HepG2 (cell line): Measurements from ENCODE around the gene IRS1. TPM values are rescaled to one million over a fixed set of nuclear protein-coding genes. Genes with fewer than 3 reads are reported as not detected.

Experiments used
- ATAC-seq: fragments of 200-7000 bp; cut with Tn5 transposase; 3 replicates; pipeline ENCODE4 v1.9.1; 2020; ENCODE audit warnings: mild to moderate bottlenecking, moderate library complexity
- BruUV-seq: library from RNA; stranded (reverse); fragments of 400-500 nt; replicated peaks from 2 replicates; lab custom pipeline; 2021; lab: Mats Ljungman, UMichigan
- CTCF ChIA-PET: fragments of 300-600 bp; formaldehyde crosslinking; extraction: SDS; loops from one replicate; lab custom pipeline; 2021; ENCODE audit warnings: low total read pairs, inconsistent platforms, low intra/inter-chr PET ratio; lab: Yijun Ruan, JAX
- POLR2A ChIA-PET: fragments of 350-600 bp; sonication (Branson Sonifier 250); formaldehyde crosslinking; loops from one replicate; lab custom pipeline; 2020; ENCODE audit warnings: antibody characterized with exemption, inconsistent platforms; lab: Yijun Ruan, JAX
- DNase-seq: peaks from one replicate; pipeline ENCODE4 v3.0.0-alpha.2; 2015; ENCODE audit warnings: low spot score
- FAIRE-seq: peaks from 3 replicates; lab custom pipeline; 2011; peaks lifted over from hg19 to GRCh38; lab: Jason Lieb, UNC
- H2AFZ ChIP-seq: one replicate; pipeline ENCODE4 v1.6.1; 2011; ENCODE audit warnings: low read length, inconsistent platforms
- H3K27ac ChIP-seq: fragments of 300-600 bp; 3 replicates; pipeline ENCODE4 v1.8.0; 2011; ENCODE audit warnings: mixed run types, mild to moderate bottlenecking, mixed read lengths, low read length, inconsistent platforms; ENCODE audit not compliant: insufficient read depth; ENCODE audit errors: extremely low read length
- H3K27me3 ChIP-seq, 2 experiments: fragments of 200-600 bp in 1 of 2; 2 replicates in 1 of 2; 3 replicates in 1 of 2; pipeline versions ENCODE4 v1.6.0 to v1.8.0; 2011; ENCODE audit warnings: low read length in 2 of 2, mild to moderate bottlenecking in 2 of 2, moderate library complexity in 2 of 2, inconsistent platforms in 1 of 2; ENCODE audit not compliant: insufficient read depth in 2 of 2, control insufficient read depth in 1 of 2
- H3K36me3 ChIP-seq, 2 experiments: fragments of 200-600 bp in 1 of 2; replicated peaks in 1 of 2; 2 replicates in 1 of 2; 3 replicates in 1 of 2; pipeline versions ENCODE4 v1.5.1 to v1.8.0; 2011; ENCODE audit warnings: low read length in 2 of 2, inconsistent platforms in 1 of 2; ENCODE audit not compliant: insufficient read depth in 2 of 2, control insufficient read depth in 1 of 2
- H3K4me1 ChIP-seq: 2 replicates; pipeline ENCODE4 v1.5.1; 2012; ENCODE audit warnings: low read length, inconsistent platforms; ENCODE audit not compliant: insufficient read depth
- H3K4me2 ChIP-seq: 2 replicates; pipeline ENCODE4 v1.6.0; 2011; ENCODE audit warnings: low read depth, low read length, inconsistent platforms
- H3K4me3 ChIP-seq, 3 experiments: fragments of 200-600 bp in 1 of 3; sonication (generic), shearing (Covaris generic) in 1 of 3; replicated peaks in 1 of 3; 2 replicates each; pipeline ENCODE4 v1.5.1; 2011 to 2016; ENCODE audit warnings: low read length in 3 of 3, inconsistent platforms in 2 of 3, low read depth in 2 of 3, mild to moderate bottlenecking in 2 of 3, control low read depth in 1 of 3, mixed read lengths in 1 of 3; ENCODE audit not compliant: insufficient read depth in 1 of 3
- H3K79me2 ChIP-seq: one replicate; pipeline ENCODE4 v1.6.1; 2011; ENCODE audit warnings: low read length, inconsistent platforms; ENCODE audit not compliant: insufficient read depth
- H3K9ac ChIP-seq: 2 replicates; pipeline ENCODE4 v1.6.0; 2011; ENCODE audit warnings: mild to moderate bottlenecking, low read depth, low read length, inconsistent platforms; ENCODE audit not compliant: insufficient read depth
- H3K9me3 ChIP-seq: 2 replicates; pipeline ENCODE4 v1.5.1; 2012; ENCODE audit warnings: mild to moderate bottlenecking, low read length
- H4K20me1 ChIP-seq: 2 replicates; pipeline ENCODE4 v1.6.0; 2011; ENCODE audit warnings: inconsistent platforms, mild to moderate bottlenecking, low read length, moderate library complexity; ENCODE audit not compliant: insufficient read depth
- FLYWCH1 ChIP-seq: sonication (generic); formaldehyde crosslinking; IDR thresholded peaks from 2 replicates; pipeline ENCODE4 v1.8.1; 2023; ENCODE audit warnings: mild to moderate bottlenecking, missing genetic modification reagents
- KMT2A ChIP-seq: sonication (generic); formaldehyde crosslinking; IDR thresholded peaks from 2 replicates; pipeline ENCODE4 v1.4.0; 2020; ENCODE audit warnings: missing genetic modification reagents
- NFE2L1 ChIP-seq: sonication (generic); formaldehyde crosslinking; IDR thresholded peaks from 2 replicates; pipeline ENCODE4 v1.4.0; 2020; ENCODE audit warnings: missing genetic modification reagents, mild to moderate bottlenecking, borderline replicate concordance
- ZBTB1 ChIP-seq: sonication (generic); formaldehyde crosslinking; IDR thresholded peaks from 2 replicates; pipeline ENCODE4 v1.4.0; 2020; ENCODE audit warnings: missing genetic modification reagents, borderline replicate concordance
- ZNF138 ChIP-seq: sonication (generic); formaldehyde crosslinking; IDR thresholded peaks from 2 replicates; pipeline ENCODE4 v1.5.0; 2020; ENCODE audit warnings: mild to moderate bottlenecking, low read depth, missing genetic modification reagents
- ZNF552 ChIP-seq: sonication (generic); formaldehyde crosslinking; IDR thresholded peaks from 2 replicates; pipeline ENCODE4 v1.9.0; 2022; ENCODE audit warnings: missing genetic modification reagents, mild to moderate bottlenecking, borderline replicate concordance
- WGBS: methylation state at CpG from one replicate; pipeline ENCODE4 v1.1.6; 2017; ENCODE audit warnings: low lambda C conversion rate; 5-methylcytosine and 5-hydroxymethylcytosine counted together
- in situ Hi-C: cut with HindIII; loops from 2 replicates; pipeline ENCODE4 v1.10.0; 2017; ENCODE audit warnings: low pct_unique_long_range_greater_than_20kb; ENCODE audit not compliant: extremely low pct_ligation_motif_present
- intact Hi-C: fragments of 100-400 bp; cut with micrococcal nuclease; formaldehyde crosslinking; loops from one replicate; pipeline ENCODE4 v1.10.0; 2022; ENCODE audit not compliant: unreplicated experiment
- polyA plus RNA-seq, 8 experiments: library from polyadenylated mRNA; depleted of rRNA in 3 of 8; stranded (reverse) in 7 of 8; unstranded in 1 of 8; fragments of >200 nt; fragmentation: Illumina TruSeq in 4 of 8; extraction: Trizol in 4 of 8; gene quantifications; 2 replicates each; pipeline versions ENCODE4 v1.2.1 to v1.2.3, GENCODE V29; 2011 to 2016; ENCODE audit warnings: low read depth in 4 of 8, missing spikeins in 1 of 8, mixed read lengths in 1 of 8; ENCODE audit not compliant: insufficient read depth in 1 of 8
- total RNA-seq, 5 experiments: library from RNA; depleted of rRNA; stranded (reverse); fragments of >200 nt; fragmentation: Illumina TruSeq; extraction: Trizol; gene quantifications; 2 replicates each; pipeline ENCODE4 v1.2.3, GENCODE V29; 2016; ENCODE audit warnings: low read depth in 1 of 5
- TF ChIP-seq, protein P1 (sequence below): sonication (generic); formaldehyde crosslinking; IDR thresholded peaks from 2 replicates; pipeline ENCODE4 v1.5.1; 2020; ENCODE audit warnings: mild to moderate bottlenecking, moderate library complexity, missing genetic modification reagents
- TF ChIP-seq, protein P2 (sequence below): sonication (generic); formaldehyde crosslinking; IDR thresholded peaks from 2 replicates; pipeline ENCODE4 v1.4.0; 2020; ENCODE audit warnings: mild to moderate bottlenecking, missing genetic modification reagents
- TF ChIP-seq, protein P3 (sequence below): sonication (generic); formaldehyde crosslinking; IDR thresholded peaks from 2 replicates; pipeline ENCODE4 v1.4.0; 2020; ENCODE audit warnings: mild to moderate bottlenecking, missing genetic modification reagents
- TF ChIP-seq, protein P4 (sequence below): sonication (generic); formaldehyde crosslinking; IDR thresholded peaks from 2 replicates; pipeline ENCODE4 v1.4.0; 2020; ENCODE audit warnings: missing genetic modification reagents
- TF ChIP-seq, protein P5 (sequence below): sonication (generic); formaldehyde crosslinking; IDR thresholded peaks from 2 replicates; pipeline ENCODE4 v1.4.0; 2020; ENCODE audit warnings: low read depth, missing genetic modification reagents
- TF ChIP-seq, protein P6 (sequence below): sonication (generic); formaldehyde crosslinking; IDR thresholded peaks from 2 replicates; pipeline ENCODE4 v1.8.0; 2022; ENCODE audit warnings: mild to moderate bottlenecking, missing genetic modification reagents

The IRS1 gene
- total and polyA plus RNA-seq, 2 of the 13 experiments (the other 11 are each of a cell fraction or from before 2014, with no cell fraction given): 8.7 to 9.0 TPM

DNA sequence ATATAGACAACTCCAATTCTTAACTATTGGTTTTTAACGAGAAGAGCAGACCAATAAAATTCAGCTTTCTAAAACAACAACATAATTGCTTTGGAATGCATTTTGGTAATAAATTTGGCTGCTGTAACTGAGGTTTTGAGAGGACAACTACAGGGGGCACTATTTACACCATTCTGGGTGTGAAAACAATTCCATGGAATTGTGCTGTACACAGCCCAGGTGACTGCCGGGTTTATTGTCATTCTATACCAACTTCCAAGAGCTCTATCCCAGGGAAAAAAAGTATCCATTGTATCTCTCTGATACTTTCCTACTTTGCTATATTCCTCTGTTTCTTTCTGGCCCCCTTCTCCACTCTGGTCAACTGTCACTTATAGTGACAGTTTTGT lies 38.4 kb downstream of the IRS1 start:
- no peak overlapping the region for H2AFZ ChIP-seq
- ChIA-PET CTCF (no interaction called here), POLR2A (interaction anchor here (0.8 to 2.5 kb wide), 11 partner anchors 9 to 177 kb away, joined by 3 to 18 read pairs (median 5); partner anchors contain the start of gene IRS1)
- peaks cover 13% of the 10 kb centered on the region for H3K79me2 ChIP-seq
- DNase-seq: no peak
- in situ Hi-C loops (no loop called here), intact Hi-C loops (loop anchor here (2.0 kb wide), 1 partner anchor 40 kb away; no protein-coding TSS in a partner anchor)
- H3K4me2 ChIP-seq: peak overlapping the region; percentile 56
- H3K36me3 ChIP-seq: peaks cover 2 to 8% of the 10 kb centered on the region in 2 experiments; a peak in 4 of 5 replicates
- WGBS: 60% methylated on average over 2 of the region's 2 CpGs
- no peaks in the 10 kb centered on the region for H3K9me3 ChIP-seq
- H3K9ac ChIP-seq: no peak overlapping the region
- ATAC-seq: peak; percentile 51
- BruUV-seq: no TSS peak
- H3K4me3 ChIP-seq: no peak overlapping the region
- H3K27ac ChIP-seq: peak overlapping the region; percentile 52
- H4K20me1 ChIP-seq: no peaks in the 10 kb centered on the region
- H3K27me3 ChIP-seq: no peaks in the 10 kb centered on the region
- FAIRE-seq: no peak
- H3K4me1 ChIP-seq: peaks cover 39% of the 10 kb centered on the region
- no peak for TF ChIP-seq ZNF138 (CRISPR knock-in tag)
- TF ChIP-seq, protein P1, sequence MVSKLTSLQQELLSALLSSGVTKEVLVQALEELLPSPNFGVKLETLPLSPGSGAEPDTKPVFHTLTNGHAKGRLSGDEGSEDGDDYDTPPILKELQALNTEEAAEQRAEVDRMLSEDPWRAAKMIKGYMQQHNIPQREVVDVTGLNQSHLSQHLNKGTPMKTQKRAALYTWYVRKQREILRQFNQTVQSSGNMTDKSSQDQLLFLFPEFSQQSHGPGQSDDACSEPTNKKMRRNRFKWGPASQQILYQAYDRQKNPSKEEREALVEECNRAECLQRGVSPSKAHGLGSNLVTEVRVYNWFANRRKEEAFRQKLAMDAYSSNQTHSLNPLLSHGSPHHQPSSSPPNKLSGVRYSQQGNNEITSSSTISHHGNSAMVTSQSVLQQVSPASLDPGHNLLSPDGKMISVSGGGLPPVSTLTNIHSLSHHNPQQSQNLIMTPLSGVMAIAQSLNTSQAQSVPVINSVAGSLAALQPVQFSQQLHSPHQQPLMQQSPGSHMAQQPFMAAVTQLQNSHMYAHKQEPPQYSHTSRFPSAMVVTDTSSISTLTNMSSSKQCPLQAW (CRISPR knock-in tag): no peak
- peak; percentile 5; the same call in 1 of the 2 replicates for TF ChIP-seq KMT2A (CRISPR knock-in tag)
- TF ChIP-seq, protein P2, sequence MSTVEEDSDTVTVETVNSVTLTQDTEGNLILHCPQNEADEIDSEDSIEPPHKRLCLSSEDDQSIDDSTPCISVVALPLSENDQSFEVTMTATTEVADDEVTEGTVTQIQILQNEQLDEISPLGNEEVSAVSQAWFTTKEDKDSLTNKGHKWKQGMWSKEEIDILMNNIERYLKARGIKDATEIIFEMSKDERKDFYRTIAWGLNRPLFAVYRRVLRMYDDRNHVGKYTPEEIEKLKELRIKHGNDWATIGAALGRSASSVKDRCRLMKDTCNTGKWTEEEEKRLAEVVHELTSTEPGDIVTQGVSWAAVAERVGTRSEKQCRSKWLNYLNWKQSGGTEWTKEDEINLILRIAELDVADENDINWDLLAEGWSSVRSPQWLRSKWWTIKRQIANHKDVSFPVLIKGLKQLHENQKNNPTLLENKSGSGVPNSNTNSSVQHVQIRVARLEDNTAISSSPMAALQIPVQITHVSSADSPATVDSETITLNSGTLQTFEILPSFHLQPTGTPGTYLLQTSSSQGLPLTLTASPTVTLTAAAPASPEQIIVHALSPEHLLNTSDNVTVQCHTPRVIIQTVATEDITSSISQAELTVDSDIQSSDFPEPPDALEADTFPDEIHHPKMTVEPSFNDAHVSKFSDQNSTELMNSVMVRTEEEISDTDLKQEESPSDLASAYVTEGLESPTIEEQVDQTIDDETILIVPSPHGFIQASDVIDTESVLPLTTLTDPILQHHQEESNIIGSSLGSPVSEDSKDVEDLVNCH (CRISPR knock-in tag): no peak
- no peak for TF ChIP-seq ZNF552 (CRISPR knock-in tag)
- TF ChIP-seq NFE2L1: no peak
- TF ChIP-seq, protein P3, sequence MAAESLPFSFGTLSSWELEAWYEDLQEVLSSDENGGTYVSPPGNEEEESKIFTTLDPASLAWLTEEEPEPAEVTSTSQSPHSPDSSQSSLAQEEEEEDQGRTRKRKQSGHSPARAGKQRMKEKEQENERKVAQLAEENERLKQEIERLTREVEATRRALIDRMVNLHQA (CRISPR knock-in tag): no peak
- TF ChIP-seq, protein P4, sequence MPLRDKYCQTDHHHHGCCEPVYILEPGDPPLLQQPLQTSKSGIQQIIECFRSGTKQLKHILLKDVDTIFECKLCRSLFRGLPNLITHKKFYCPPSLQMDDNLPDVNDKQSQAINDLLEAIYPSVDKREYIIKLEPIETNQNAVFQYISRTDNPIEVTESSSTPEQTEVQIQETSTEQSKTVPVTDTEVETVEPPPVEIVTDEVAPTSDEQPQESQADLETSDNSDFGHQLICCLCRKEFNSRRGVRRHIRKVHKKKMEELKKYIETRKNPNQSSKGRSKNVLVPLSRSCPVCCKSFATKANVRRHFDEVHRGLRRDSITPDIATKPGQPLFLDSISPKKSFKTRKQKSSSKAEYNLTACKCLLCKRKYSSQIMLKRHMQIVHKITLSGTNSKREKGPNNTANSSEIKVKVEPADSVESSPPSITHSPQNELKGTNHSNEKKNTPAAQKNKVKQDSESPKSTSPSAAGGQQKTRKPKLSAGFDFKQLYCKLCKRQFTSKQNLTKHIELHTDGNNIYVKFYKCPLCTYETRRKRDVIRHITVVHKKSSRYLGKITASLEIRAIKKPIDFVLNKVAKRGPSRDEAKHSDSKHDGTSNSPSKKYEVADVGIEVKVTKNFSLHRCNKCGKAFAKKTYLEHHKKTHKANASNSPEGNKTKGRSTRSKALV (CRISPR knock-in tag): 0 out of 2 replicates have a peak, but pooled peaks have one; percentile 14
- TF ChIP-seq, protein P5, sequence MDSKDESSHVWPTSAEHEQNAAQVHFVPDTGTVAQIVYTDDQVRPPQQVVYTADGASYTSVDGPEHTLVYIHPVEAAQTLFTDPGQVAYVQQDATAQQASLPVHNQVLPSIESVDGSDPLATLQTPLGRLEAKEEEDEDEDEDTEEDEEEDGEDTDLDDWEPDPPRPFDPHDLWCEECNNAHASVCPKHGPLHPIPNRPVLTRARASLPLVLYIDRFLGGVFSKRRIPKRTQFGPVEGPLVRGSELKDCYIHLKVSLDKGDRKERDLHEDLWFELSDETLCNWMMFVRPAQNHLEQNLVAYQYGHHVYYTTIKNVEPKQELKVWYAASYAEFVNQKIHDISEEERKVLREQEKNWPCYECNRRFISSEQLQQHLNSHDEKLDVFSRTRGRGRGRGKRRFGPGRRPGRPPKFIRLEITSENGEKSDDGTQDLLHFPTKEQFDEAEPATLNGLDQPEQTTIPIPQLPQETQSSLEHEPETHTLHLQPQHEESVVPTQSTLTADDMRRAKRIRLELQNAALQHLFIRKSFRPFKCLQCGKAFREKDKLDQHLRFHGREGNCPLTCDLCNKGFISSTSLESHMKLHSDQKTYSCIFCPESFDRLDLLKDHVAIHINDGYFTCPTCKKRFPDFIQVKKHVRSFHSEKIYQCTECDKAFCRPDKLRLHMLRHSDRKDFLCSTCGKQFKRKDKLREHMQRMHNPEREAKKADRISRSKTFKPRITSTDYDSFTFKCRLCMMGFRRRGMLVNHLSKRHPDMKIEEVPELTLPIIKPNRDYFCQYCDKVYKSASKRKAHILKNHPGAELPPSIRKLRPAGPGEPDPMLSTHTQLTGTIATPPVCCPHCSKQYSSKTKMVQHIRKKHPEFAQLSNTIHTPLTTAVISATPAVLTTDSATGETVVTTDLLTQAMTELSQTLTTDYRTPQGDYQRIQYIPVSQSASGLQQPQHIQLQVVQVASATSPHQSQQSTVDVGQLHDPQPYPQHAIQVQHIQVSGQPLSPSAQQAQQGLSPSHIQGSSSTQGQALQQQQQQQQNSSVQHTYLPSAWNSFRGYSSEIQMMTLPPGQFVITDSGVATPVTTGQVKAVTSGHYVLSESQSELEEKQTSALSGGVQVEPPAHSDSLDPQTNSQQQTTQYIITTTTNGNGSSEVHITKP (CRISPR knock-in tag): no peak
- no peak for TF ChIP-seq FLYWCH1 (CRISPR knock-in tag)
- TF ChIP-seq, protein P6, sequence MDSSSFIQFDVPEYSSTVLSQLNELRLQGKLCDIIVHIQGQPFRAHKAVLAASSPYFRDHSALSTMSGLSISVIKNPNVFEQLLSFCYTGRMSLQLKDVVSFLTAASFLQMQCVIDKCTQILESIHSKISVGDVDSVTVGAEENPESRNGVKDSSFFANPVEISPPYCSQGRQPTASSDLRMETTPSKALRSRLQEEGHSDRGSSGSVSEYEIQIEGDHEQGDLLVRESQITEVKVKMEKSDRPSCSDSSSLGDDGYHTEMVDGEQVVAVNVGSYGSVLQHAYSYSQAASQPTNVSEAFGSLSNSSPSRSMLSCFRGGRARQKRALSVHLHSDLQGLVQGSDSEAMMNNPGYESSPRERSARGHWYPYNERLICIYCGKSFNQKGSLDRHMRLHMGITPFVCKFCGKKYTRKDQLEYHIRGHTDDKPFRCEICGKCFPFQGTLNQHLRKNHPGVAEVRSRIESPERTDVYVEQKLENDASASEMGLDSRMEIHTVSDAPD (CRISPR knock-in tag): peak; percentile 13; the same call in 1 of the 2 replicates
- no peak for TF ChIP-seq ZBTB1
